ENCODE results near the gene SLC66A2.

GRCh38 chr18:79869591-79870300 lies 81.7 kb downstream of the SLC66A2 start:
- TF ChIP-seq CTCF (IDR thresholded peaks at IDR 0.05; ENCODE audit: insufficient read depth, low read length, poor library complexity, severe bottlenecking) (no peak), EZH2phosphoT487 (conservative IDR thresholded peaks at IDR 0.05; ENCODE audit: low read length) (no peak)

All from SU-DHL-6 (cell line).